Mesangial cell (primary cell): ENCODE measurements around the gene SKIC8. TPM values are rescaled to one million over a fixed set of nuclear protein-coding genes. Genes with fewer than 3 reads are reported as not detected.

Experiments
- total RNA-seq: library from RNA; depleted of rRNA; stranded (reverse); fragments of >200 nt; gene quantifications from 2 replicates; pipeline ENCODE4 v1.2.3, GENCODE V29; 2015

Gene SKIC8
- 47.7 and 54.1 TPM in 2 replicates for total RNA-seq

GRCh38 chr15:78299101-78299930 is at the start of gene SKIC8:
TSS of gene SKIC8 (minus strand) at chr15:78299609. CDS start at chr15:78295686, 3,923 bp downstream.

GRCh38 chr15:78340231-78341056 is 41.0 kb upstream of the SKIC8 start, which contains the start of gene CRABP1:
TSS of gene CRABP1 (plus strand) at chr15:78340353. CDS start at chr15:78340429, 76 bp downstream.

GRCh38 chr15:78264304-78265136 is 34.9 kb downstream of the SKIC8 start, which contains the start of gene DNAJA4:
TSS of gene DNAJA4 (plus strand) at chr15:78264562. CDS start at chr15:78264764, 202 bp downstream.

GRCh38 chr15:78234515-78235040 is 64.8 kb downstream of the SKIC8 start, which contains the start of gene ACSBG1:
TSS of gene ACSBG1 (minus strand) at chr15:78234565. CDS start at chr15:78234501, 64 bp downstream.

Other genes starting within 250 kb of the SKIC8 start
- gene TBC1D2B, start 221.9 kb downstream of the SKIC8 start, total RNA-seq: 23.3 and 35.1 TPM in 2 replicates
- not detected in 2 replicates for gene SH2D7, start 207.0 kb downstream of the SKIC8 start, total RNA-seq
- 12.7 and 19.3 TPM in 2 replicates for gene CIB2, start 168.2 kb downstream of the SKIC8 start, total RNA-seq
- 22.8 and 51.8 TPM in 2 replicates for gene IDH3A, start 150.2 kb downstream of the SKIC8 start, total RNA-seq
- 0.16 and 0.51 TPM in 2 replicates for gene ACSBG1, start 65.0 kb downstream of the SKIC8 start, total RNA-seq
- gene DNAJA4, start 35.0 kb downstream of the SKIC8 start, total RNA-seq: 3.0 and 6.2 TPM in 2 replicates
- not detected in 2 replicates for gene CRABP1, start 40.7 kb upstream of the SKIC8 start, total RNA-seq
- 11.4 and 20.7 TPM in 2 replicates for gene IREB2, start 138.6 kb upstream of the SKIC8 start, total RNA-seq
- gene HYKK, start 208.0 kb upstream of the SKIC8 start, total RNA-seq: 4.7 and 5.1 TPM in 2 replicates
- 143 and 200 TPM in 2 replicates for gene PSMA4, start 240.8 kb upstream of the SKIC8 start, total RNA-seq